HG02852 (cell line): ENCODE results near the gene CMSS1.
"Not testable (repeated sequence)": the region's sequence is repeated elsewhere in the genome, so short reads cannot be mapped to it uniquely, and the experiment has no call there.

ENCODE experiments used
- ATAC-seq: cut with Tn5 transposase; IDR thresholded peaks from one replicate; pipeline ENCODE4 v1.9.1; 2021; ENCODE audit warnings: mild to moderate bottlenecking, moderate library complexity; ENCODE audit not compliant: unreplicated experiment

CMSS1 gene

GRCh38 chr3:100043271-100043670, 225.6 kb downstream of the CMSS1 start:
- ATAC-seq: no peak

GRCh38 chr3:100044369-100044768, 226.7 kb downstream of the CMSS1 start:
- peak; percentile 78 for ATAC-seq

GRCh38 chr3:100045696-100046095, 228.0 kb downstream of the CMSS1 start:
- ATAC-seq: no peak

- no peak for ATAC-seq
These were observed 229.3 kb downstream of the CMSS1 start for GRCh38 chr3:100046986-100047385.

DNA sequence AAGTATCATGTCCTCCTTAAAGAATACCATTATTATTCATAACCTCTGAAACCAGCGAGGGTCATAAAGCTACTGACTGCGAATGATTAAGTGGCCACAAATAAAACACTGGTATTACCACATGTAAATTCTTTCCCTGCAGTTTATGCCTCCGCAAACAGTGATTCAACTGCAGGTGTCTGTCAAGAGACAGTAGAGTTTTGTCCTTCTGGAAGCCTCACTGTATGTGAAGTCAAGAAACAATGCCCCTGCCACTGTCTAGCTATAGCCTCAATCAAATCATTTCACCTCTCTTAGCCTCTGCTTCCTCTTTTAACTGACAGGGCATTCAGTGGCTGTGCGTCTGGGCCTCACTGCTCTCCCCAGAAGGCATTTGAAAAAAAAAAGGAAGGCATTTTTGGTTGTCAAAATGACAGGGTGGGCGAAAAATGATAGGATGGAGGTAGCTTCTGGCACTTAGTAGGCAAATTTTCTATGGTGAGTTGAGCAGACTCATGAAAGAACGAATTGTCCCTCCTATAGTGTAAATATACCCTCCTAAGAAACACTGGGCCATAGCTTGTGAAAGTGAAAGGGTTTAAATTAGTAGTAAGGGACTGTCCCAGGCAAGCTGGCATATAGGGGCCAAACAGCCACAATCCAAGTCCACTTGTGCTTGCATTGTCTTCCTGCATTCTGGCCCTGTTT, 229.9 kb downstream of the CMSS1 start:
- ATAC-seq: peak; percentile 69

GRCh38 chr3:100048248-100048647, 230.6 kb downstream of the CMSS1 start:
- no peak for ATAC-seq

GRCh38 chr3:100051513-100051912, 233.9 kb downstream of the CMSS1 start:
- ATAC-seq: not testable (repeated sequence)

DNA sequence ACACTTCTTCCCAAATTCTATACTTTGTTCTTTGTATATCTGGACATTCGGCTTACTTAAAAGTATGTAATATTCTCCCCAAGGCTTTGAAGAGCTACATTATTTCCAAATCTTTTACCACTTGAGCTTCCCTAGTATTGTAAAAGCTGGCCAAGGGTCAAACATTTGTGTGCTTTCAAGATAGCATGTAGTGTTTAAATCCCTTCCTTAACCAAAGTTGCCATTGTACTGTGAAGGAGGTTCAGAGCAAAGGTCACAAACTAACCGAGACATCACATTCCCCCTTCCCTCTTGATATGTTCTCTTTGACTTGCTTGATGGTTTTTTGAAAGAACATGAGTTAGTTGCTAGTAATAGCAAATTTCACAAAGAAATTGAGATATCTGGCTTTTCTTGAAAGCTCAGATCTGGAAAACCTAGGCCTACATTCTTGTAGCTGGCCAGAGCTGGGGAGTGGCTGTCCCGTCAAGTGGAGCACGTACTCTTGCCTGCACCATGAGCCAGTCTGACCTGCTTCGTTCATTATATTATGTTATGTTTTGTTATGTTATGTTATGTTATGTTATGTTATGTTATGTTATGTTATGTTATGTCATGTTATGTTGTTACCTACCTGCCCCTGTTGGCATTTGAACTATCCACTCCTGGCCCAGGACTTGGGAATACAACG, 236.4 kb downstream of the CMSS1 start:
- ATAC-seq: no peak

- ATAC-seq: no peak
These were observed 240.3 kb downstream of the CMSS1 start for GRCh38 chr3:100057716-100058575.

DNA sequence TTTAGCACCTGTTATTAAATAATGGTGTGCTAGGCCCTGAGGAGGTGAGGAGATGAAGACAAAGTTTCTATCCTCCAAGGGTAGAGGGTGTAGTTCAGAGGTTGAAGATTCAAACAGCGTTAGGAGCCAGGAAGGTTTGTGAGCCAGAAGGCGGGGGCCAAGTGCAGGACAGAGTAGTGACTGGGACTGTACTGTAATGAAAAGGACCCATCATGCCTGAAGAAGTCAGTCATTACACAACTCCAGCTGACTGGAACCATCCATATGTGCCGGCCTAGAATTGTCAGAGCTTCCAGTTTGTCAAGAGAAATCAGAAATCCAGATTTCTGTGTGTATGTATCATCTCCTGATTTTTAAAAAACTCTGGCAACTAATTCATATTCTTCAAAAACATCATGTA, 241.8 kb downstream of the CMSS1 start:
- ATAC-seq: no peak

DNA sequence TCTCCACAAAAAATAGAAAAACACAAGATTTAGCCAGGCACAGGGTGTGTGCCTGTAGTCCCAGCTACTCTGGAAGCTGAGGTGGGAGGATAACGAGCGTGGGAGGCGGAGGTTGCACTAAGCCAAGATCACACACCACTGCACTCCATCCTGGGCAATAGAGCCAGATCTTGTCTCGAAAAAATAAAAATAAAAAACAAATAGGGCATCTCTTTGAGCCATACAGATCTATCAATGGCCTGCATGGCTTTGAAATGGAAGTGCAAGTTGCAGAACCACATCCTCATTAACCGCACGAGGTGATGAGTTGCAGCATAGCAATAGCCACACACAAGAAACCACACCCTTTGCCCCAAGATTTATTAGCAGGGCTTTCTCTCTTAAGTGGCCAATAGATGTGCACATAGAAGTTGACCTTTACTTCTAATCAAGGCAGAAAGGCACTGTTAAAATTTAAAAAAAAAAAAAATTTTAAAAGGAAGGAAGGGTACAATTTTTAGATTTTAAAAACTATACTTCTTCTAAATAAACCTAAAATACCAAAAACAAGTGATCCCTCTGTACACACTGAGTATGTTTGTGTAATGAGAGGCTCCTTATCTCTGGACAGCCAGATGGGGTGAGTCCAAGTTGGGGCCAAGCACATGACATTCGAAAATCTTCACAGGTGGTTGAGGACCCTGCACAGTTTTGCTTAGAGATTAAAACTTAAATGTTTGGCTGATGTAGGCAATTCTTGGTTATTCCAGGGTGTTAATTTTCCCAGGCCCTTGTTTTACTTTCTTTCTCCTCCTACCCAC, 243.2 kb downstream of the CMSS1 start:
- ATAC-seq: no peak

DNA sequence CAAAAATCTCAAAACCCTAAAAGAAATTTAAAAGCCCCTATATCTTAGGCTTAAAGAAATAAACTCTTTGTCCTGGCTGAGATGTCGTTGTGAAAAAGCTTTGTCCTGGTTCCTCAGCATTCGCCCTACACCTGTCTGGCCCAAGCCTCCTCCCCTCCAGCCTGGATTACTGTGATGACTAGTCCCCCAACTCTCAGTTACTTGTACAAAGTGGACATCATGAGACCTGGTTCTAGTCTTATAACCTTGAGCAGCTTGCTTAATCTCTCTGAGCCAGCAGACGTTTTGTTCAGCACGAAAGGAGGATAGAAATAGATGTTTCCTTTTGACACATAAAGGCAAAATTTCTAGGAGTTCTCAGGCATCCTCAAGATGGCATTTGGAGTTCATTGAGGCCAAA, 245.0 kb downstream of the CMSS1 start:
- ATAC-seq: no peak

- ATAC-seq: no peak
These were observed 246.3 kb downstream of the CMSS1 start for GRCh38 chr3:100063929-100064461.

DNA sequence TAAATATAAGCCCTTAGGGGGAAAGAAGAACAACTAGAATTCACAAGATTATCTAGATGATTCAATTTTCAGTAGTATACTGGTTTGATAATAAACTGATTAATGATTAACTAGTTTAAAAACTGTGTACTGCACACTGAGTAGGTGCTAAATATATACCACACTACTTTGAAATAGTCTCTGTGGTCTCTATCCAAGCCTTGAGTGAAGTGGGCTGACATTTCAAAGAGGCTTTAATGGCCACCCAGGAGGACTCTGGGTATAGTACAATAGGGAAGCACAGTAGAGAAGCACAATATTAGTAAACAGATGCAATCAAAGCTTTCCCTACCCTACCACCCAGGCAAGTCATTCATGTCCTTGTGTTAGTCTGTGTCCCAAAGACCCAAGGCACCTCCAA, 249.9 kb downstream of the CMSS1 start:
- ATAC-seq: no peak

- peak; percentile 65 for ATAC-seq
These were observed 251.2 kb downstream of the CMSS1 start for GRCh38 chr3:100068826-100069225.

DNA sequence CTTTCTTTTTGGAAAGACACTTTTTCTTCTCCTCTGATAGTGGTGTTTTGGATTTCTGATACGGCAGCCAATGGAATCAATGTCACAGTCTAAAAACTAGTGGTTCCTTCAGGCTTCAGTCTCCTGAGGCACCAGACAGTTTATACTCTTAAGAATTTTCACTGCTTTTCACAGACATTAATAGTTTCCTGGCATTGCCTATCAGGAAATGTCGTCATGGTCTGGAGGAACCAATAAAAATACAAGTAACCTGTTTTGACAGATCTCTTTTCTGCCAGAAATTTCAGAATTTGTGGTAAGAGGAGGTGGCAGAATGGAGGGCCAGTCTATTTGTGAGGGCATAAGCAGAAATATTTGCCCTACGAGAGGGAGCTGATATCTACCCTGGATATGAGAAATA, 251.8 kb downstream of the CMSS1 start:
- no peak for ATAC-seq

- ATAC-seq: peak; percentile 64
These were observed 254.8 kb downstream of the CMSS1 start for GRCh38 chr3:100072326-100073048.

GRCh38 chr3:100073049-100073713, 255.5 kb downstream of the CMSS1 start:
- ATAC-seq: no peak

DNA sequence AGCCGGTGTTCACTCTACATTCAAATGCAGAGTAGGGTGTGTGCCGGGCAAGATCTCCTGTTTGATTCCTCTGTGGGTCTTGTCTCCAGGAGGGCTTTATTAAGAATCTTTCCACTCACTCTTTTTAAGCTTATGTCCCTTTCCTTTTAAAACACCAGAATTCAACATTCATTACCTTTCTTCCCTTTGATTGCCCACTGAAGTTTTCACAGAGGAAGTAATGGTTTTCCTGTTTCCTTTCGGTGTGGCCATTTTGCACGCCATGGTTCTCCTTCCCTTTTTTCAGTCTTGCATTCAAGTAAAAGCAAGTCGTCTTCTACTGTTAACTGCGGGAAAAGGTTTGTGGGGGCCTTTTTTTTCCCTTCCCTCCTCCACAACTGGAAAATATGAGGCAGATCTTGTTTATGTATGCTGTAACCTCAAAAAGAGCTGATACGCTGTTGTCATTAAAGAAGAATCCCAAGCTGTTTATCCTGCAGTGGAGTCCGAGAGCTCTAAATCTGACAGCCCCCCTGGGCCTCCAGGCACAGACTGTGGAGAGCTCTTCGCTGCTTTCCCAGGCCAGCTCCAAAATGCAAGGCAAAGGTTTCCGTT, 256.1 kb downstream of the CMSS1 start:
- peak; percentile 36 for ATAC-seq
